Retinal pigment epithelial cell (primary cell): ENCODE data around the gene ATG4D.
"Not testable (repeated sequence)": the region's sequence is repeated elsewhere in the genome, so short reads cannot be mapped to it uniquely, and the experiment has no call there.

ENCODE experiments used
- DNase-seq: peaks from one replicate; pipeline ENCODE4 v3.0.0-alpha.2; 2010; ENCODE audit warnings: low read depth
- H3K4me3 ChIP-seq: 2 replicates; pipeline ENCODE4 v1.5.1; 2011; ENCODE audit warnings: mild to moderate bottlenecking, low read length, control low read depth, moderate library complexity
- TF ChIP-seq, protein P1 (sequence below): conservative IDR thresholded peaks from 2 replicates; pipeline ENCODE4 v1.5.1; 2011; ENCODE audit warnings: low read depth, low read length, control low read depth, inconsistent platforms

ATG4D gene

DNA sequence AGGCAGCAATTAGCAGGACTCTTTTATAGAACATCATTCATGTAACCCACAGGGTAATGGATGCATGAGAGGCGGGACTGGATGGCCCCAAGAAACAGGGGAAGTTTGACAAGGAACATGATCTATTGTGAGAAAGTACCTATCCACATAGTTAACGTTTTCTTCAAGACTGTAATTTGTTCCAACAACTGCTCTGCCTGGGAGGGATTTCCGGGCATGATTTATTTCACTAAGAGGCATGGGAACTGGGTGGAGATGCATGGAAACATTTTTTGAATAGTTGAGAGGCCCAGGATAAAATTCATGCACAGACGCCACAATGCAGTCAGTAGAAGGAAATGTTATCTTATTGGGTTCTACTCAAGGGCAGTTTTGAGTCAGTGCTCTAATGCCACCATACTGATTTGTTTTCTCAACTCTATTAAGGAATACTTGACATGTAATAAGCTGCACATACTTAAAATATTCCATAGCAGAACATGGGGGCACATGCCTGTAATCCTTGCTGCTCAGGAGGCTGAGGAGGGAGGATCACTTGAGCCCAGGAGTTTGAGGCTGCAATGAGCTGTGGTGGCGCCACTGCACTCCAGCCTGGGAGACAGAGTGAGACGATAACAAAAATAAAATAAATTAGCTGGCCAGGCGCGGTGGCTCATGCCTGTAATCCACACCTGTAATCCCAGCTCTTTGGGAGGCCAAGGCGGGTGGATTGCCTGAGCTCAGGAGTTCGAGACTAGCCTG, 9.9 kb upstream of the ATG4D start:
- TF ChIP-seq, protein P1, sequence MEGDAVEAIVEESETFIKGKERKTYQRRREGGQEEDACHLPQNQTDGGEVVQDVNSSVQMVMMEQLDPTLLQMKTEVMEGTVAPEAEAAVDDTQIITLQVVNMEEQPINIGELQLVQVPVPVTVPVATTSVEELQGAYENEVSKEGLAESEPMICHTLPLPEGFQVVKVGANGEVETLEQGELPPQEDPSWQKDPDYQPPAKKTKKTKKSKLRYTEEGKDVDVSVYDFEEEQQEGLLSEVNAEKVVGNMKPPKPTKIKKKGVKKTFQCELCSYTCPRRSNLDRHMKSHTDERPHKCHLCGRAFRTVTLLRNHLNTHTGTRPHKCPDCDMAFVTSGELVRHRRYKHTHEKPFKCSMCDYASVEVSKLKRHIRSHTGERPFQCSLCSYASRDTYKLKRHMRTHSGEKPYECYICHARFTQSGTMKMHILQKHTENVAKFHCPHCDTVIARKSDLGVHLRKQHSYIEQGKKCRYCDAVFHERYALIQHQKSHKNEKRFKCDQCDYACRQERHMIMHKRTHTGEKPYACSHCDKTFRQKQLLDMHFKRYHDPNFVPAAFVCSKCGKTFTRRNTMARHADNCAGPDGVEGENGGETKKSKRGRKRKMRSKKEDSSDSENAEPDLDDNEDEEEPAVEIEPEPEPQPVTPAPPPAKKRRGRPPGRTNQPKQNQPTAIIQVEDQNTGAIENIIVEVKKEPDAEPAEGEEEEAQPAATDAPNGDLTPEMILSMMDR: no peak
- DNase-seq: peak; percentile 63
- H3K4me3 ChIP-seq: no peak overlapping the region

DNA sequence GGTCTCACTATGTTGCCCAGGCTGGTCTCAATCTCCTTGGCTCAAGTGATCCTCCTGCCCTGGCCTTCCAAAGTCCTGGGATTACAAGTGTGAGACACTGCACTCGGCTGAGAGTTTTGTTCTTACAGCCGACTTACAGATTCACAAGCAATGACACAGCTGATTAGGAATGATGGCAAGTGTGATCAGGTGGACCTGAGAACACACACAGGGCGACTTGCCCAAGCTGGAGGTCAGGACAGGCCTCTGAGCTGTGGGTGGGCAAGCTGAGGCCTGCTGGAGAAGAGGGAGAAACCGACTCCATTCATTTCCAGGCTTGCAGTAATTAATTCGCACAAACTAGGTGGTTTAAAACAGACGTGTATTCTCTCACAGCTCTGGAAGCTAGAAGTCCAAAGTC, 8.1 kb upstream of the ATG4D start:
- no peak for DNase-seq
- H3K4me3 ChIP-seq: no peak overlapping the region
- TF ChIP-seq, protein P1: no peak

- no peak for DNase-seq
- H3K4me3 ChIP-seq: no peak overlapping the region
- TF ChIP-seq, protein P1: no peak
These were observed 6.0 kb upstream of the ATG4D start for GRCh38 chr19:10537668-10538067.

DNA sequence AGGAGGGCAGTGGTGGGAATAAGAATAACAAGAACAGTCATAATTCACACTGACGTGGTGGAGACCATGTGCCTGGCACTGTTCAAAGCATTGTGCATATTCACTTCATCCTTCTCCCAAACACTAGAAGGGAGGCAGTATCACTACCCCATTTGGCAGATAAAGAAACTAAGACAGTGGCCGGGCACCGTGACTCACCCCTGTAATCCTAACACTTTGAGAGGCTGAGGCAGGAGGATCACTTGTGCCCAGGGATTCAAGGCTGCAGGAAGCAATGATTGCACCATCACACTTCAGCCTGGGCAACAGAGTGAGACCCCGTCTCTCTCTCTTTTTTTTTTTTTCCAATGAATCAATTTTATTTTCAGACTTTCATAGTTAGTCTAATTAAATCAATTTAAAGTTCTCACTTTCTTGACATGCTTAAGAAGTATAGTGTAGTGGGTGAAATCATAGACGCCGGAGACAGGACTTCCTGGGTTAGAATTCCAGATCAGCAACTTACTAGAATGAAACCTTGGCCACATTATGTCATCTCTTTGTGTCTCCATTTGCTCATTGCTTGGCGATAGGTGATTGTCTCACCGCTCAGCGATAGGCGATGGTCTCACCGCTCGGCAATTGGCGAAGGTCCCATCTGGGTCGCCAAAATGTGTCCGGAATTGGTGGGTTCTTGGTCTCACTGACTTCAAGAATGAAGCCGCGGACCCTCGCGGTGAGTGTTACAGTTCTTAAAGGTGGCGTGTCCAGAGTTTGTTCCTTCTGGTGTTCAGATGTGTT, 5.3 kb upstream of the ATG4D start:
- TF ChIP-seq, protein P1: no peak
- no peak overlapping the region for H3K4me3 ChIP-seq
- DNase-seq: no peak

DNA sequence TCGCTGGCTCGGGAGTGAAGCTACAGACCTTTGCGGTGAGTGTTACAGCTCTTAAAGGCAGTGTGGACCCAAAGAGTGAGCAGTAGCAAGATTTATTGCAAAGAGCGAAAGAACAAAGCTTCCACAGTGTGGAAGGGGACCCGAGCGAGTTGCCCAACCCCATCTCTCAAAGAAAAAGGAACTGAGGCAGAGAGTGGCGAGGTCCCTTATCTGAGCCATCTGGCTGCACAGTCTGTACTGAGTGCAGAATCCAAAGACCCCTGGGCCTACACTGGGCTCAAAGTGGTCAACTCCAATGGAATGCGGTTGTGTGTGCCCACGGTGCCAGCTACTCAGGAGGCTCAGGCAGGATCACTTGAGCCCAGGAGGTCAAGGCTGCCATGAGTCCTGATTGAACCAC, 4.7 kb upstream of the ATG4D start:
- not testable (repeated sequence) for DNase-seq, H3K4me3 ChIP-seq

DNA sequence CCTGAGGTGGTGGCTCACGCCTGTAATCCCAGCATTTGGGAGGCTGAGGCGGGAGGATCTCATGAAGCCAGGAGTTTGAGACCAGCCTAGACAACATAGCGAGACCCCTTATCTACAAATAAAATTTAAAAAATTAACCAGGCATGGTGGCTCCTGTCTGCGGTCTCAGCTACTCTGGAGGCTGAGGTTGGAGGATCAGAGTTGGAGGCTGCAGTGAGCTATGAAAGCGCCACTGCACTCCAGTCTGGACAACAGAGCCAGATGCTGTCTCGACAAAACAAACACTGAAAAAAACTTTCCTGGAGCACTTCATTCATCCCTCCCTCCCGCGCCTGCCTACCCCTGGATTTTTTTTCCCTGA, 665 bp upstream of the ATG4D start:
- DNase-seq: no peak
- peak overlapping the region; percentile 82 for H3K4me3 ChIP-seq

DNA sequence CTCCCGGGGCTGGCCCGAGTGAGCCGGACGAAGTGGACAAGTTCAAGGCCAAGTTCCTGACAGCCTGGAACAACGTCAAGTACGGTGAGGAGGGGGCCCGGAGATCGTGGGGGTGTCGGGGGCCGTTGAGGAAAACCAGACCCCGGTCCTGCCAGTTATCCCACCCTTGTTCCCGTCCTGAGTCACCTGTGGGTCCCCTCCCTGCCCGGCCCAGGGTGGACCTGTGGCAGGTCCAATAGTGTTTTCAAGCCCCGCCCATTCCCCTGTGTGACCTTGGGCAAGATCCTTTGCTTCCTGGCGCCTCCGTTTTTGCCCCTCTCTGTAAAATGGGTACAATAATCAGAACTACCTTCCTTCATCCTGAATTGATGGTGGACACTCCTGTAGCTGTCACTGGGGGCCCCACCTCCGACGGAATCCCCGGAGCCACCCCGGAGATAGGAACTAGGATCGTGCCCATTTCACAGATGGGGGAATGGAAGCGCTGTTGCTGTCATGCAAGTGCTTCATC, 593 bp downstream of the ATG4D start:
- H3K4me3 ChIP-seq: peak overlapping the region; percentile 82
- DNase-seq: no peak
- TF ChIP-seq, protein P1: no peak

More for the DNA sequence above, 665 bp upstream of the ATG4D start:
- TF ChIP-seq, protein P1: no peak
